ENCODE data around the gene BLVRA.

- no peak for TF ChIP-seq CTCF (conservative IDR thresholded peaks at IDR 0.05; ENCODE audit: low read length)
- TF ChIP-seq EZH2phosphoT487 (IDR thresholded peaks at IDR 0.05; ENCODE audit: borderline replicate concordance, low read depth, low read length): no peak
Measured at GRCh38 chr7:43771573-43771972, 13.1 kb downstream of the BLVRA start.

Measured in OCI-LY7 (cell line).